HG03159 (cell line): ENCODE measurements around the gene FOXR1.

ENCODE experiments used
- ATAC-seq: cut with Tn5 transposase; IDR thresholded peaks from one replicate; pipeline ENCODE4 v1.9.1; 2021; ENCODE audit warnings: mild to moderate bottlenecking, moderate library complexity; ENCODE audit not compliant: unreplicated experiment

The FOXR1 gene

GRCh38 chr11:118971646-118972045, at the start of gene FOXR1:
TSS of gene FOXR1 (plus strand) at chr11:118971761. CDS start at chr11:118971932, 171 bp downstream.
- ATAC-seq, result no peak

GRCh38 chr11:118921929-118922744, 49.4 kb upstream of the FOXR1 start:
- ATAC-seq, result no peak

- no peak for ATAC-seq
These were observed 48.6 kb upstream of the FOXR1 start for GRCh38 chr11:118922745-118923627.

GRCh38 chr11:118923721-118924587, 47.6 kb upstream of the FOXR1 start:
- no peak for ATAC-seq

- ATAC-seq, result no peak
These were observed 46.7 kb upstream of the FOXR1 start for GRCh38 chr11:118924591-118925585.

GRCh38 chr11:118927554-118928100, 43.9 kb upstream of the FOXR1 start:
- no peak for ATAC-seq

- ATAC-seq, result peak; percentile 40
These were observed 43.3 kb upstream of the FOXR1 start for GRCh38 chr11:118928101-118928869.

- ATAC-seq, result no peak
These were observed 42.6 kb upstream of the FOXR1 start for GRCh38 chr11:118928870-118929500.

GRCh38 chr11:118929501-118930093, 42.0 kb upstream of the FOXR1 start:
- no peak for ATAC-seq

- ATAC-seq, result no peak
These were observed 41.4 kb upstream of the FOXR1 start for GRCh38 chr11:118930094-118930712.

GRCh38 chr11:118931571-118931970, 40.0 kb upstream of the FOXR1 start:
- no peak for ATAC-seq

GRCh38 chr11:118933486-118933885, 38.1 kb upstream of the FOXR1 start:
- no peak for ATAC-seq

- ATAC-seq, result no peak
These were observed 36.2 kb upstream of the FOXR1 start for GRCh38 chr11:118935376-118935775.

GRCh38 chr11:118938491-118939403, 32.8 kb upstream of the FOXR1 start:
- ATAC-seq, result no peak

GRCh38 chr11:118939404-118939915, 32.1 kb upstream of the FOXR1 start:
- ATAC-seq, result no peak

GRCh38 chr11:118939953-118940598, 31.5 kb upstream of the FOXR1 start:
- no peak for ATAC-seq
